Ammon's horn (tissue), 1 donor: Measurements from ENCODE around the gene CHST9.
"Not testable (repeated sequence)": the region's sequence is repeated elsewhere in the genome, so short reads cannot be mapped to it uniquely, and the experiment has no call there.

ENCODE experiments used
- DNase-seq: peaks from one replicate; pipeline ENCODE4 v3.0.0-alpha.2; 2016; ENCODE audit warnings: low spot score

The CHST9 gene

DNA sequence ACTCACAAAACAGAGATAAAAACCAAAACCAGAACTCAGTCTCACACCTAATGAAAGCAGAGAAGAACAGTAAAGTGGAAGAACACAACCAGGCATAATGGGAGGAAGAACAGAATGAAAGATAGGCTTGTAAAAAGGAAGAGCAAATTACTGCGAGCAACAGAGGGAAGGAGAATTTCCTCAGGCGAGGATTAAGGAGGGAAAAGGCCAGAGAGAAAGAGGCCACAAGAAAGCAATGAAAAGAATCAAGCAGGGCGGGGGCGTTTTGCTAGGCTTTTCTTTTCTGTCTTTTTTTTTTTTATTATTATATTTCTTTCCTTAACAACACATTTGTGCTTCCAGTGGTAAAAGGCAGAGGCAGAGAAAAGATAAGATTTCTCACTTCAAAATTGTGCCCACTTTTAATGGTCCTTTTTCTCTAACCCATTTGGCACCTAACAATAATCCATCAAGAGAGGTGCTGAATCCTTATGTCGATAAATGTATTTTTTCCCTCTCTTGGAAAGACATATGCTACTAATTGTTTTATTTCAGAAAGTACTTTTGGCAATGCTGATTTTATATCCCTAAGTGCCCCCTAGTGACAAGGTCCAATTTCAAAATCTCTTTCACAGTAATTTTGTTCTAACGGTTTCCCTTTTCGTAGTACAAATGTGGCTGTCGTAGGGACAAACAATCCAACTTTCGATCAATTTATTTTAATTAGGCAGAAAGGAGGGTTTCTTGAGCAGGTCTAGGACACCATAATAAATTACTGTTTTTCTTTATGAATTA lies 180.9 kb downstream of the CHST9 start:
- DNase-seq = peak; percentile 42

DNA sequence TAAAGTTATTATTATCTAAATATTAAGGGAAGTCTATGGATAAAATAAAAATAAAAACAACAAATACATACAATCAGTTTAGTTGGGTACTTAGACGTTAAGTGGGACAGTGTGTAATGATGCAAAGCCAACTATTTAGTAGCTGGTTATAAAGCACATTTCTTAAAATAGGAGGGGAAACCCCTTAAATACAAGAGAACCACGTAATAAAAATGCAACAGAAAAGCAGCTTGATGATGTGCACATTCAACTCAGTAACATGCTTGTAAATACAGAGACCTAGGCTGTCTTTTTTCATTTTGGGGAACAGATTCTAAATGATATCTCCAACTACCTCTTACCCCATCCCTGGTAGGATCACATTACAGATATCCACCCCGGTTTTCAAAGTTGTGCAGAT lies 185.3 kb downstream of the CHST9 start:
- no peak for DNase-seq

DNA sequence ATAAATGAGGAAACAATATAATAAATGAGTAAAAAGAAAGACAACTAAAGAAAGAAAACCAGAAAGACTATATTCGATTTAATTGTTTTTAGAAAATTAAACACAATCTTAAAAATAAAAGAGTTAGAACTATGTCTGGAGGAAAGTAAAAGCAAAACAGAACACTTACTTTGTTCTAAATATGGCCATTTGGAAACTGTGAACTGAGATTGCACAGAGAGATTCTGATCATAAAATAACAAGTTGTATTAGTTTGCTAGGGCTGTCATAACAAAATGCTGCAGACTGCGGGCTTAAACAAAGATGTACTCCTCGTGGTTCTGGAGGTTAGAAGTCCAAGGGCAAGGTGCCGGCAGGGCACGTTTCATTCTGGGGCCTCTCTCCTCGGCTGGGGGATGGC lies 191.5 kb downstream of the CHST9 start:
- DNase-seq = no peak

DNA sequence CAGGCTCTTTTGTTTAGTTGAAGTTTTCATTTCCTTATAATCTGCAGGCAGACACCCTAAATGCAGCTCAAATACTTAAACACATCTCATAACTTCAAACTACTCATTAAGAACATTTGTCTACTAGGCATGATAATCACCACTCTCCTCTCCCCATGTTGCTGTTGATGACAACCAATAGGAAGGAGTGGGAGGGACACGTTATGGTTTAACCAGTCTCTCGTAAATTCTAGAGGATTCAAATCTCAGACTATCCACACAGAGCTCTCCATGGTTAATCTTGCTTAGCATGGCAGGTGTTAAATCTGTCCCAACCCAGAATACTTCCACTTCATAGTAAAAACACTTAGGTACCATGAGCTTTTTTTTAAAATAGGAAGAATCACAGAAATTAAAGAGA lies 192.2 kb downstream of the CHST9 start:
- no peak for DNase-seq

DNA sequence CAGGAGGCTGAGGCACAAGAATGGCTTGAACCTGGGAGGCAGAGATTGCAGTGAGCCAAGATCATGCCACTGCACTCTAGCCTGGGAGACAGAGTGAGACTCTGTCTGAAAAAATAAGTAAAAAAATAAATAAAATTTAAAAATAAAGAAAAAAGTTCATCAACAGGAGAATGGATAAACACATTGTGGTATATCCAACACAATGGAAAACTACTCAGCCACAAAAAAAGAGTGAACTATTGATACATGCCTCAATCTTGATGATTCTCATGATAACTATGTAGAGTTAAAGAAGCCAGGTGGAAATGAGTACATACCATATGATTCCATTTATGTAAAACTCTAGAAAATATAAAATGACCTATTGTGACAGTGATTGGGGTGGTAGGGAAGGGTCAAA lies 195.3 kb downstream of the CHST9 start:
- no peak for DNase-seq

DNA sequence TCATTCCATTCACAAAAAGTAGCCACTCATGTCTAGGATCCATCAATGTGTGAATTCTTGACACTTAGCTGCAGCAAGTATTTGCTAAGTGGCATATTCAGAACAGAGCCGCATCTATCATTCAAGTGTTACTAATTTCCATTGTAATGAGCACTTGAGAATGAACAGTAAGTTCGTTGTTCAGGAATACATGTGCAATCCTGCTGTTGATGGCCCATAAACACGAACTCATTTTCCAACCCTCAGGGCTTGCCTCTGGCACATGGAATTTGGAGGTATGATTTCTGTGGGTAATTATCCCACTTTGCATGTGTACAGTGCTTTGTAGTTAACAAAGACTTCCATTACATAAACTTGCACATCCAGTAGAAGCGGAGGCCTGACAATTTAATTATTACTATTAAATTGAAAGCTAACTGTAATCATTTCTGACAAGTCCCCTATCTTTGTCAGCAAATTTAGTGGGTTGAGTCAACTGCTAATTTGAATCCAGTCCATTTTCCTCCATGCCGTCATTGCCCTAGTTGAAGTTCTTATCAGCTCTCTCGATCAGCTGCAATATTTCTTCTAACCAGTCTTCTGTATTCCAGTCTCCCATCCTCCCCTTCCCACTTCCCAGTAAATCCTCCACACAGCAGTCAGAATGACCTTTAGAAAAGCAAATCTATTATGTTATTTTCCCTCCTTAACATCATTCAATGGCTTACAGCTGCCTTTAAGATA lies 203.6 kb downstream of the CHST9 start:
- DNase-seq = no peak

DNA sequence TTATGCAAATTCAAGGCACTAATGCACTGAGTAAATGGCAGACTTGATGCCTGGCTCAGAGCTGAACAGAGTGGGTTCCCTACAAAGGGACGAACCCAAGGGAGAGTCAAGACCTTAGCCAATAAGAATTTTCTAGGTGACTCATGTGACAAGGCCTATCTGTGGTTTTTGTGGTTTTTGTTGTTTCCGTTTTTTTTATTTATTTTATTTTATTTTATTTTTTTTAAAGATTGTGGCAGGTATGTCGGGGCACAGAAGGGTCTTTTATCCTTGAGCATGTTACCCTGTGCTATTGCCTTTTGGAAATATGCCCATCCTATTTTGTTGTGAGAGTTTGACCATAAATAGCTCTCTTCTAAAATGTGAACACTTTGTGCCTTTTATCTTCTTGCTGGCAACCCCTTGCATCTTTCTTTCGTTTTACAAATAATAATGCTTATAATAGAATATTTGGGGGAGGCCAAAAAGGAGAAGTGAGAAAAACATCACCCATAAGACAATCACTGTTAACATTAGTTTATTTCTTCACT lies 206.2 kb downstream of the CHST9 start:
- DNase-seq = no peak

DNA sequence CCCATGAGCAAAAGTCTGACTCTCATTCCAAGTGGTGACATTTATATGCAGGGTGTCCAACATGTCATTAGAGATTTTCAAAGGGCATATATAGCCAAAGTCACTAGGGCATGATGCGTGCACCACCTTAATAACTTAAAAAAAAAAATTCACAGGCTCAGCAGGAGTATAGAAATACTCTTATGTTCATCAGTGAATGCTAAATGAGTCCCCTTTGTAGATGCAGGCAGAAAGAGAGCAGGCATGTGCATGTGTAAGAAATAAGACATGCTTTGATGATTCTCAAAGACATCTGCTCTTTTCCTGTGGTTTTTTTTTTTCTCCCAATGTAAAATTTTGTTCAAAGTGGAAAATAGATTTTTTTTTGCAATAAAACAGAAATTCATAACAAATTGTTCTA lies 207.3 kb downstream of the CHST9 start:
- no peak for DNase-seq

DNA sequence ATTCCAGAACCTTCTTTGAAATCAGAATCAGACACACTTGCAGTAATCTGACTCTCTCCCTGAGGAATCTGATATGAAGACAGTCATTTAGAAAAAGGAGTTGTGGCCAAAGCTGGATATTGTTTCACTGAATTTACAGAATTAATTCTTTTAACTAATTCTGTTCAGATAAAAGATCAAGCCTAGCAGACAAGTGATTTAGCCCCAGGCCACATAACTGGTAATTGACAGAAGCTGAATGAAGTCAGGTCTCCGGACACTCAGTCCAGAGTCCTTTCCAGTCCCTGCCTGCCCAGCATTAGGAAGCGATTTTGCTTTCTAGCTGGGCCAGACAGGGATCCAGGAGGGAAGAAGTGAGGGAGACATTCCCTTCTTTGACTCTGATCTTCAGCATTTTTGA lies 208.9 kb downstream of the CHST9 start:
- DNase-seq = no peak

DNA sequence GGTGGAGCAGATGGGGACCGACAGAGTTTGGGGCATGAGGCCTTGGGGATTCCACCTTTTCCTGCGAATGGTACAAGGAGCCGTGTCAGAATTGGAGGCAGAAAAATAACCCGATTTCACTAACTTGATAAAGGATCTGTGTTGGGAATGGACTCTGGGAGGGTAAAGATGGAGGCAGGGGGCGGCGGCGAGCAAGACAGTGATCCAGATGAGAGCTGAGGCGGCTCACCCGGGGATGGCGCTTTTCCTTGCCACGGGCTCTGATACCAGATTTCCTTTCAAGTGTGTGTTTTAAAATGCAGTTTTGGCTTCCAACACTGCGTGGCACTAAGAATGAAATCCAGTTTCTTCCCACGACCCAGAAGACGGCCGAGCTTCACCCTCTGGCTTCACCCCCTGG lies 212.6 kb downstream of the CHST9 start:
- not testable (repeated sequence) for DNase-seq

DNA sequence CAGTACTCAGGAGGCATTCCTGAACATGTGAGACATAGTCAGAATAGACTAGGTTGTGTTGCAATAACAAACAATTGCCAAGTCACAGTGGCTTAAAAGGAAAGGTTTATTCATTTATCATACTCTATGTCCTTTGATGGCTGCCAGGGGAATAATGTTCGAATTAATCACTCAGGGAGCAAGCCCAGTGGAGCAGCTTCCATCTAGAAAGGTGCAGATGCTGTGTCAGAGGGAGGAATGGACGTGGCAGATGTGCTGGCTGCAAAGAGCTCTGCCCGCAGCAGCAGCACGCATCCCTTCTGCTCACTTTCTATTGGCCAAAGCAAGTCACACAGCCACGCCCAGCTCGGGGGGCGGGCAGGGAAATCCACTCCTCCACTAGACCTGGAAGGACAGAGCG lies 213.7 kb downstream of the CHST9 start:
- no peak for DNase-seq

DNA sequence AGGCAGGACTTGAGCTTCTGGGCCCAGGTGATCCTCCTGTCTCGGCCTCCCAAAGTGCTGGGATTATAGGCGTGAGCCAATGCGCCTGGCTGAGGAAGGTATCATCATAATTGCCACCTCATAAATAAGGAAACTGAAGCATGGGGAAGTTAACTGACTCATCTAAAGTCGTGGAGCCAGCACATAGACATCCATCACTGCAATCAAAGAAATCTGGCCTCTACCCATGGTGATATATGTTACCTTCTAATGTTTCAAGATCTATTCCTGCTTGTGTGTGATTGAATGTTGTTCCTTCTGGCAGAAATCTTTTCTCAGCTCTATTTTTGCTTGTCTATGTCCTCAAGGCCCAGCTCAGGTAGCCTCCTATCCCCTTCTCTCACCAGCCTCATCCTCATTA lies 214.5 kb downstream of the CHST9 start:
- DNase-seq = no peak

DNA sequence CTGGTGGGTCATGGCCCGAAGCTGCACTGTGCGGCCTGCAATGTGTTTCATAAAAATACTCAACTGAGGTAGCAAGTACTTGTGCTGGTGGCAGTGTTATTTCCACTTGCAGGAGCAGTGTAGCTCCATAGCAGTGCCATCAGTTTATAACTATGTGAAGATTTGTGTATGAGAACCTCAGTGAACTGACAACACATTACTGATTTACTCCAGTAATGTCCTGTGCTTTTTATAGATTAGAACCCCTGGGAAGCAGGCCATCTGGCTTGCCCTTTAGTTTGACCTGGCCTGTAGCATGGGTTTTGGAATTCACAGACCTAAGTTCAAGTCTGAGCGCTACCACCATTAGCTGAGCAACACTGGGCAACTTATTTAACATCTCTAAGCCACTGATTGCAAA lies 219.9 kb downstream of the CHST9 start:
- DNase-seq = no peak

DNA sequence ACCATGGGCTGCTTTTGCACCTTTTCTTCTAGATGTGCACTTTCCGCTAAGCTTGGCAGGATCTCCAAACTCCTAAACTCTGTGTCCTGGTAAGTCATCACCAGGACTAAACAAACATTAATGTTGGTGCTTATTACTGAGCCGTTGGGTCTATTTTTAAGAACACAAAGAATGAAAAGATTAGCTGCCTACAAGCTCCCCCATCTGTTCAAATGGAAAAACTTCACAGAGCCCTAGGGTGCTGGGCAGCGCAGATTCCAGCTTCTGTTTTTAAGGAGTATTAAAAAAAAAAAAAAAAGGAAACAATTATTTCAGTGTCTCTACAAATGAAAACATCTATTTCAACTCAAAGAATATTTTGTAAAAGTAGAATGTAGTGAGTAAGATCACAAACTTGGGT lies 221.8 kb downstream of the CHST9 start:
- DNase-seq = no peak

DNA sequence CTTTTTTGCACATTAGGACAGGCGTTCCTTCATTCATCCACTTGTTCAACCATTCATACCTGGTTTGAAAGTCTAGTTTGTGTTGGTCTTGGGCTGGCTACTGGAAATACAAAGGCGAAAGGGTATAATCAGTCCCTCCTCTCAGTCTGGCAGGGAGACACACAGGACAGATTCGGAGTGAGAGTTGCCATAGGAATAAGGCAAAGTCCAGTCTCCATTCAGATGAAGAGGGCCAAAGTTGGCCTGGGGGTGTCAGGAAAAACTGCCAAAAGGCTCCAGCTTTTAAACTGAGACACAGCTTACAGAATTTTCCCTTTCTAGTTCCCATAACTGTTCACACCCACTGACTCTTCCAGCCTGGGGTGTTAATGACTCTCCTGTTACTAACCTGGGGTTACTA lies 223.3 kb downstream of the CHST9 start:
- no peak for DNase-seq

DNA sequence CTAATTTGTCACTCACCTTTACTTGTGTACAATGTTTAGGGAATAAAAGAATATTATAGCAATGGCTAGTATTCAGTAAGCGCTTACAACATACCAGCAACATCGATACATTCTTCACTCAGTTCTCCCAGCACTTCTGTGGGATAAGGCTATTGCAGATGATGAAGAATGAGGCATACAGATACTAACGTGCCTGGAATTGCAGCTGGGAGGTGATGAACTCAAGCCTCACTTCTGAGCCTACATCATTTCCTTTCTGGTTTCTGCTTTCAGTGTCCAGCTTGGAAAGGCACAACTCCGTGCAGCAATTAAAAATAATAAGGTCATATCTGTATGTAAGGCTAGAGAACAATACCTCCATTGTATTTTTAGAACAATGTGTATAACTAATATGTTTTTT lies 224.2 kb downstream of the CHST9 start:
- DNase-seq = no peak

DNA sequence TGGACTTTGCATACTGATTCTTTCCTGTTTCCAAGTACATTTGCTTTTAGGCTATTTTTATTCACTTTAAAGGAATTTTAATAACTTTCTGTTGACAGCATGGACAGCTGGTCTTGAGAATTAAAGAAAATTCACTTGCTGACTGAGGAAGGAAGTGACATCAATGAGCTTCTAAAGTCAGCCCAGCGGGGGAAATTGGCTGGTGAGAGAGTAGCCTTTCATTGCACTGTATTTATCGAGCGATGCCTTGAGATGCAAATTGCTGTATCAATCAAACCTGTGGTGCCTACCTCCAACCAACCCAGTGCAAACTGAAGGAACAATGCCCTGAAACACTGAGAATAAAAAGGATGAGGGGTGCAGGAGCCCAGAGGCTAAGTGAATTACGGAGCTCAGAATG lies 228.2 kb downstream of the CHST9 start:
- DNase-seq = no peak

DNA sequence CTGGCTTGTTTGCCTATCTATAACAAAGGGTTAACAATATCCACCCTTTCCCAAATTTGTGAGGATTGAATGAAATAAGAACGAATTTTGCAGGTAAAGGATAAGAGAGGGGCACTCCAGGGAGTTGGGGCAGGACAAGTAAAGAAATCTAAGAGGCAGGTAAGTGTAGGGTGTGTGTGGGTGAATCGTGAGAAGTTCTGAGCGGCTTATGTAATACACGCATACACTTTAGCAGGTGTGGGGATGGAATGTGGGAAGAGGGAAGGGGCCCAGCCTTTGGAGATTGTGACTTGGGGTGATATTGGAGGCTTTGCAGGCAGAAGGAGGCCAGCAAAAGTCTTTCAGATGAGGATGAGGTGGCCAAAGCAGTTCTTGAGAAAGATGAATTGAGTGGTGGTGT lies 236.4 kb downstream of the CHST9 start:
- DNase-seq = no peak

DNA sequence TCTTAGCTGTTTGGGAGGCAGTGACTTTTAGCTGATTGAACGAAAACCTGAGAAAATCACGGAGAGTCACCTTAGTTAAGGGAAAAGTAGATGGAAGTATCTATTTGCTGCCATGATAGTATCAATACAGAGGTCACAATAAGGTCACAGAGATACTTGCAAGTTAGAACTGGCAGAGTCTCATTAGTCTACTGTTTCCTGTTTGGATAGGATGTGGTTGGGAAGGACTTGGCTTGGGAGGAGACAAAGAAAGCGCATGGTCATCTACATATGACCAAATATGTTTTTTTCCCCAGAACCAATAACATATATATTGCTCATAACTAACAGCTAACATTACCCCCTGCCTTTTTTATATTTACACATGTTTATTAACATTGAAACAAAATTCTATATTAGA lies 241.2 kb downstream of the CHST9 start:
- no peak for DNase-seq

DNA sequence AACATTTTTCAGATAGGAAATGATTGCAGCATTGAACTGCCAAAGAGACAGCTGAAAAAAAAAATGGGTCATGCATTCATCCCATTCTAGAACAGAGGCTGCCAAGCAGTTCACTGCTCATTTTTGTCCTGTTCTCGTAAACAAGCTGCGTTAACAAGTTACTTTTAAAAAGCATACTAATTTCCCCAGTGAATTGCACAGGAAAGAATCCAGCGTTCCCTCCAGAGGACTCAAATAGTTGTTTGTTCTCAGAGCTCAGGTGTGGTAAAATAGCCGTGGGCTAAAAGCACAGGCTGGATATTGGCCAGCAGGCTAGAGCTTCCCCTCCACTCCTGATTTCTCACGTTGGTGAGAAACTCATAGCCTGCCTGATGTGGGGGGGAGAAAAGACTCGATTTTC lies 243.5 kb downstream of the CHST9 start:
- peak; percentile 52 for DNase-seq

DNA sequence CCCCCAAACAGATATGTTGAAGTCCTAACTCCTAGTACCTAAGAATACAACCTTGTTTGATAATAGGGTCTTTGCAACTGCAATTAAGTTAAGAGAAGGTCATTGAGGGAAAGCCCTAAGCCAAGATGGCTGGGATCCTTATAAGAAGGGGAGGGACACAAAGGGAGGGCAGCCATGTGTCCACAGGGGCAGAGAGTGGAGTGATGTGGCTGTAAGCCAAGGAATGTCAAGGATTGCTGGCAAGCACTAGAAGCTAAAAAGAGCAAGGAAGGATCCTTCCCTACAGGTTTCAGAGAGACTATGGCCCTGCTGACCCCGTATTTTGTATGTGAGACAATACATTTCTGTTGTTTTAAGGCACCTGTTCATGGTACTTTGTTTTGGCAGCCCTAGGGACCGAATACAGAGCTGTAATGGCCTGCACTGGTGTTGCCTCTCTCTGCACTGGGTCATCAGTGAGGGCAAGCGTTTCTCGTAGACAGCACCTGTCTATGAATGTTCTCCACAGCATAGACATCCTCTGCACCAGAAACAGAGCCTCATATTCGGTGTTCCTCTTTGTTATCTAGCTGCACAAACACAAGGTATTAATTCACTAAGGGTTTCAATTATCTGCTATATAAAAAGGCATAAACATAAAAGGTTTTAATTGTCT lies 244.2 kb downstream of the CHST9 start:
- DNase-seq = no peak

DNA sequence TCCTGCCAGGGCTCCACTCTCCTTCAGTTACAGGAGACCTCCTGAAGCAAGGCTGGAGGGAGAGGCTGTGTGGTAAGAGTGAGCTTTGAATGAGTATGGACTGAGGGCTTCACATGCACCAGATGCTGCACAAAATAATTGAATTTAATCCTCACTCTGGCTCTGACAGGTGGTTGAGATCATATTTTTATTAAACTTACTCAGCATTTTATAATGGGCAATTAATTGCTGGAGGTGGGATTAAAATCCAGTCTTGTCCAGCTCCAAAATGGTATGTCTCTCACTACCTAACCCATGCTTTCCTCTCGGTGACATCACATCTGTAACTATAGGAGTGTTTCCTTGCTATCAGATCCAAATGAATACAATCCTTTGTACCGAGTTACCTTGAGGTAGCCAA lies 253.4 kb downstream of the CHST9 start:
- DNase-seq = no peak

DNA sequence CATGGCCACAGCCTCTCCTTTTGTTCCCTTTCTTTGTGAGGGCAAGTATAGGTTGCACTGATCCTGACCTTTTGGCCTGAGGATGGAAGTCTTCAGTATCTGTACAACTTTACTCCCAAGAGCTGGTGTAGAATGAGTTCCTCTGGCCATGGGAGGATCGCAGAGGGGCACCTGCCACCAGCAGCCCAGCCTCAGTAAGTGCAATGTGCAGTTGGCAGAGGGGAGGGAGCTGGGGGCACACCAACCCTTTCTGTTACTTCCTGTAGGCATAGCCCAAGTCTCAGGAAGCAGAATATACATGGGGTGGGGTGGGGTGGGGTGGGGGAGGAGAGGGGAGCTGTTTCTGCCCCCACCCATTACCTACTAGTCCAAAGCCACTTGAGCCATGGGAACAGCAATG lies 254.5 kb downstream of the CHST9 start:
- no peak for DNase-seq
